ENCODE measurements around the gene HSD11B2. TPM values are rescaled to one million over a fixed set of nuclear protein-coding genes. Genes with fewer than 3 reads are reported as not detected.
A peak's percentile ranks its signal among the peaks of the same experiment; 100 is the strongest.

Gene HSD11B2
- total and polyA plus RNA-seq, 2 donors (not counting 3 experiments of a cell fraction or from before 2014, with no cell fraction given) = 0.10 TPM; not detected in 1

DNA sequence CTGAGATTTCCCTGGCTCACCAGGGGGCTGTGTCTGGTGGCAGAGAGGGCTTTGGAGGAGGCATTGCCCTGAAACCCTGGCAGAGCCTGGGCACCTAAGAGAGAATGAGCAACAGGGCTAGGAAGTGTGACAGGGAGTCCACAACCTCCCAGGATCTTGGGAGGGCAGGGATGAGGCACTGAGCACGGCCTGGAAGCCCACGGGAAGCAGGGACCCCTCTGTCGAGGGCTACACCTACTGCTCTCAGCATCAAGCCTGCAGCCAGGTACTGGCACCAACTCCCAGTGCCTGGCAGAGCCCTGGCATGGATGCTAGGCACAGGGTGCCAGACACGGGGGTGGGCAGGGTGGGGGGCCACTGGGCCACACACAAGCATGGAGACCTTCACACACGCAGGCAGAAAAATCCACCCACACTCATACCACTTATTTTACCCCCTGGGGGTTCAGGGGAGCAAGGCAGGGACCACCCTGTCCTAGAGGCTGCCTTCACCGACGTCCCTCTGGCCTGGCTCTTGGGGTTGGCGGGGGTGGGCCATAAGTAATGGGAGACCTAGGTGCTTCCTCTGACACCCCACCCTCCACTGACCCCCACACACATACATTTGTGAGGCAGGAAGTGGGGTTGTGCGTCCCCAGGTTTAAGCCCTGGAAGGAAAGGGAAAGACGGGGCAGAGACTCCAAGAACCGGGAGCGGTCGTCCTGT is 970 bp upstream of the HSD11B2 start:
- DNase-seq (ENCODE audit: low read depth, low spot score) (no peak), FAIRE-seq (no peak)
- TF ChIP-seq, protein P1, sequence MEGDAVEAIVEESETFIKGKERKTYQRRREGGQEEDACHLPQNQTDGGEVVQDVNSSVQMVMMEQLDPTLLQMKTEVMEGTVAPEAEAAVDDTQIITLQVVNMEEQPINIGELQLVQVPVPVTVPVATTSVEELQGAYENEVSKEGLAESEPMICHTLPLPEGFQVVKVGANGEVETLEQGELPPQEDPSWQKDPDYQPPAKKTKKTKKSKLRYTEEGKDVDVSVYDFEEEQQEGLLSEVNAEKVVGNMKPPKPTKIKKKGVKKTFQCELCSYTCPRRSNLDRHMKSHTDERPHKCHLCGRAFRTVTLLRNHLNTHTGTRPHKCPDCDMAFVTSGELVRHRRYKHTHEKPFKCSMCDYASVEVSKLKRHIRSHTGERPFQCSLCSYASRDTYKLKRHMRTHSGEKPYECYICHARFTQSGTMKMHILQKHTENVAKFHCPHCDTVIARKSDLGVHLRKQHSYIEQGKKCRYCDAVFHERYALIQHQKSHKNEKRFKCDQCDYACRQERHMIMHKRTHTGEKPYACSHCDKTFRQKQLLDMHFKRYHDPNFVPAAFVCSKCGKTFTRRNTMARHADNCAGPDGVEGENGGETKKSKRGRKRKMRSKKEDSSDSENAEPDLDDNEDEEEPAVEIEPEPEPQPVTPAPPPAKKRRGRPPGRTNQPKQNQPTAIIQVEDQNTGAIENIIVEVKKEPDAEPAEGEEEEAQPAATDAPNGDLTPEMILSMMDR (IDR thresholded peaks at IDR 0.05; ENCODE audit: extremely low read depth in 1 of 2, insufficient read depth in 1 of 2, low read depth in 1 of 2, low read length in 2 of 2) = no peak
- TF ChIP-seq FOS (IDR thresholded peaks at IDR 0.05; ENCODE audit: borderline replicate concordance, insufficient read depth, low read length) (no peak), EZH2 (IDR thresholded peaks at IDR 0.05; ENCODE audit: borderline replicate concordance, low read depth, low read length, severe bottlenecking) (no peak), MYC (IDR thresholded peaks at IDR 0.05; ENCODE audit: low read depth, low read length) (no peak), POLR2A (IDR thresholded peaks at IDR 0.05; ENCODE audit: low read depth, low read length) (no peak), JUN (IDR thresholded peaks at IDR 0.05; ENCODE audit: borderline replicate concordance, insufficient read depth, insufficient read length, low read depth) (no peak), POLR2AphosphoS5 (IDR thresholded peaks at IDR 0.05; ENCODE audit: insufficient read depth, low read depth, low read length) (no peak)
- TF ChIP-seq, protein P2, sequence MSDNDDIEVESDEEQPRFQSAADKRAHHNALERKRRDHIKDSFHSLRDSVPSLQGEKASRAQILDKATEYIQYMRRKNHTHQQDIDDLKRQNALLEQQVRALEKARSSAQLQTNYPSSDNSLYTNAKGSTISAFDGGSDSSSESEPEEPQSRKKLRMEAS (IDR thresholded peaks at IDR 0.05; ENCODE audit: insufficient read depth, insufficient read length) = no peak
- no peaks in the 10 kb centered on the region for H3K9me3 ChIP-seq (replicated peaks; ENCODE audit: control insufficient read depth, insufficient read depth, low read length)
- no peaks in the 10 kb centered on the region for H3K79me2 ChIP-seq (ENCODE audit: control insufficient read depth, insufficient read depth, low read length)
- BruUV-seq (replicated peaks) = no TSS peak
- no peak overlapping the region for H3K27ac ChIP-seq (ENCODE audit: insufficient read depth, low read depth, low read length)
- peak overlapping the region; percentile 58 for H2AFZ ChIP-seq (ENCODE audit: low read depth, low read length)
- ChIA-PET POLR2A (no interaction called here), CTCF (interaction anchor here (2.0 to 9.0 kb wide), 5 partner anchors 11 to 35 kb away, joined by 15 to 201 read pairs (median 53); no protein-coding TSS in a partner anchor)
- H4K20me1 ChIP-seq (replicated peaks; ENCODE audit: control insufficient read depth, extremely low read depth, insufficient read depth, low read length) = no peaks in the 10 kb centered on the region
- H3K4me2 ChIP-seq (ENCODE audit: insufficient read depth, low read length) = no peak overlapping the region
- H3K4me3 ChIP-seq (replicated peaks in 1 of 3; ENCODE audit: insufficient read depth in 1 of 3, low read depth in 1 of 3, low read length in 3 of 3) = peak overlapping the region in 1 of 3 experiments; percentile 32
- no peaks in the 10 kb centered on the region for H3K36me3 ChIP-seq (ENCODE audit: control insufficient read depth in 2 of 2, extremely low read depth in 1 of 2, insufficient read depth in 2 of 2, low read length in 2 of 2)
- H3K9ac ChIP-seq (replicated peaks; ENCODE audit: extremely low read depth, insufficient read depth, low read length) = no peak overlapping the region
- no peaks in the 10 kb centered on the region for H3K9me1 ChIP-seq (replicated peaks; ENCODE audit: control insufficient read depth, extremely low read depth, insufficient read depth, low read length)
- intact Hi-C loops (cut with micrococcal nuclease) = loop anchor here (2.0 kb wide), 1 partner anchor 85 kb away; no protein-coding TSS in a partner anchor
- peaks cover 27 to 29% of the 10 kb centered on the region in 2 experiments for H3K27me3 ChIP-seq (ENCODE audit: control insufficient read depth in 2 of 2, insufficient read depth in 2 of 2, low read length in 2 of 2)
- H3K4me1 ChIP-seq (ENCODE audit: control insufficient read depth, extremely low read depth, insufficient read depth, low read length) = peaks cover 8% of the 10 kb centered on the region
- dilution Hi-C loops (cut with MboI; ENCODE audit: extremely low pct_ligation_motif_present, low sequenced_read_pairs) = no loop called here
